Hepatocyte (in vitro differentiated cells): ENCODE results near the gene MOV10L1.

ENCODE experiments used
- EZH2 ChIP-seq: fragments of 200-600 bp; sonication (generic); IDR thresholded peaks from 2 replicates; pipeline ENCODE4 v1.6.1; 2016; ENCODE audit warnings: antibody characterized with exemption, mild to moderate bottlenecking, borderline replicate concordance
- TF ChIP-seq, protein P1 (sequence below): fragments of 200-600 bp; sonication (generic); IDR thresholded peaks from 2 replicates; pipeline ENCODE4 v1.5.1; 2016; ENCODE audit warnings: antibody characterized with exemption, mild to moderate bottlenecking; ENCODE audit not compliant: poor library complexity

DNA sequence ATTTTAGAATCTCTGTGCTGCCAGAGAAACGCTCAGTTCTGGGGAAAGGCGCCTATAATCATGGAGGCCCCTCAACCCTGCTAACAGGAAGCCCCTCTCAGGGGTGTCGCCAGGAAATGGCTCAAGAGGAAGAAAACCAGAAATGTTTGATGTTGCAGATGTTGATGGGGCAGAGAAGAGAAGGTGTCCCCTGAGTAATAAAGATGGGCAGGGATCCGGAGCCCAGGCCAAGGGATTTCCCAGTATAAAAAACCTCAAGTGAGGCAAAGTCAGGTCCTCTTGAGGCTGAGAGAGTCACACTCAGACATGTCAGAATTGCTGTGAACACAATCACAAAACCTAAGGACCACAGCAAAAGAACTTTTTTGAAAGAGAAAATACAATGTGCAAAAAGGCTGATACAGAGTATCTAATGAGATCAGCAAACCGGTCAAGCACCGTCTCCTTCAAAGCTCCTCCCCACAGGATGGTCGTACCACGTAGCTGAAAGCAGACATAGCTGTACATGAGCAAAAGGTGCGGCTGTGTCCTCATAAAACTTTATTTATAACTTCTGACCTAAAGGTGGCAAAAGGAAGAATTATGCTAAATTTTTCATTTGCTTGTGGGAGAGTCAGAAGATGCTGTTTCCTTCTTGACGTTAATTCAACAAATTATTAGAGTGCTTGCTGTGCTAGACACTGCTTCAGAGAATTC, 12.2 kb downstream of the MOV10L1 start:
- TF ChIP-seq, protein P1, sequence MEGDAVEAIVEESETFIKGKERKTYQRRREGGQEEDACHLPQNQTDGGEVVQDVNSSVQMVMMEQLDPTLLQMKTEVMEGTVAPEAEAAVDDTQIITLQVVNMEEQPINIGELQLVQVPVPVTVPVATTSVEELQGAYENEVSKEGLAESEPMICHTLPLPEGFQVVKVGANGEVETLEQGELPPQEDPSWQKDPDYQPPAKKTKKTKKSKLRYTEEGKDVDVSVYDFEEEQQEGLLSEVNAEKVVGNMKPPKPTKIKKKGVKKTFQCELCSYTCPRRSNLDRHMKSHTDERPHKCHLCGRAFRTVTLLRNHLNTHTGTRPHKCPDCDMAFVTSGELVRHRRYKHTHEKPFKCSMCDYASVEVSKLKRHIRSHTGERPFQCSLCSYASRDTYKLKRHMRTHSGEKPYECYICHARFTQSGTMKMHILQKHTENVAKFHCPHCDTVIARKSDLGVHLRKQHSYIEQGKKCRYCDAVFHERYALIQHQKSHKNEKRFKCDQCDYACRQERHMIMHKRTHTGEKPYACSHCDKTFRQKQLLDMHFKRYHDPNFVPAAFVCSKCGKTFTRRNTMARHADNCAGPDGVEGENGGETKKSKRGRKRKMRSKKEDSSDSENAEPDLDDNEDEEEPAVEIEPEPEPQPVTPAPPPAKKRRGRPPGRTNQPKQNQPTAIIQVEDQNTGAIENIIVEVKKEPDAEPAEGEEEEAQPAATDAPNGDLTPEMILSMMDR: no peak
- TF ChIP-seq EZH2: no peak
